ENCODE measurements around the gene SLC35F3.

Gene SLC35F3

DNA sequence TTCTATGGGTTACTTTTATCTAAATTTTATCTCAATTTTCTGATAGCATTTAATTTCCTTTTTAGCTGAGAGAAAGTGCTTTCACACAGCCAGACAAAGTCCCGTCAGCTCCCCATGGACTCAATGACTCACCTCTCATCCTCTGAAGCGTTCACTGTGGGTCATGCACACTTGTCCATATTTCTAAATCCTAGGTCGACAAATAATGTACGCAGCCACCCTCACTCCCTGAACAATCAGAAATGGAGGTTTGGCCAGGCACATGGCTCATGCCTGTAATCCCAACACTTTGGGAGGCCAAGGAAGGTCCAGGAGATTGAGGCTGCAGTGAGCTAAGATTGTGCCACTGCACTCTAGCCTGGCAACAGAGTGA is 426.4 kb downstream of the SLC35F3 start:
- DNase-seq: no peak

- DNase-seq: no peak
Observed at GRCh38 chr1:234331507-234331906, 427.0 kb downstream of the SLC35F3 start.

DNA sequence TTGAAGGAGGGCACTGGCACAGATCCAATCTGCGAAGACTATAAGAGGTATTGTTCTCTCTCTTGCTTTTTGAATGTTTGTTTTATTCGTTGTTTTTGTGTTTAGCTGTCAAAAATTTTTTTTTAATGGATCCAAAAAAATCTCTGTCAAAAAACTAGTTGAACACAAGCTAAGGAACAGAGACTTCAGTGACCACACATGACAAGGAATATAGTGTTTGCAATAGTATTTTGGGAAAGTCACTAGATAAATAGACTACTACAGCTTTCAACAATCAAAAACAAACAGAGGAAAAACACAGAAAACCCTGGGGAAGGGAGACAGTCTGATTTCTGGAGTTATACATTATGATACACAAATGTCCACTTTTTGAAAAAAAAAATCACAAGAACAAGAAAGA is 431.9 kb downstream of the SLC35F3 start:
- DNase-seq: no peak

- no peak for DNase-seq
Observed at GRCh38 chr1:234337233-234337632, 432.8 kb downstream of the SLC35F3 start.

DNA sequence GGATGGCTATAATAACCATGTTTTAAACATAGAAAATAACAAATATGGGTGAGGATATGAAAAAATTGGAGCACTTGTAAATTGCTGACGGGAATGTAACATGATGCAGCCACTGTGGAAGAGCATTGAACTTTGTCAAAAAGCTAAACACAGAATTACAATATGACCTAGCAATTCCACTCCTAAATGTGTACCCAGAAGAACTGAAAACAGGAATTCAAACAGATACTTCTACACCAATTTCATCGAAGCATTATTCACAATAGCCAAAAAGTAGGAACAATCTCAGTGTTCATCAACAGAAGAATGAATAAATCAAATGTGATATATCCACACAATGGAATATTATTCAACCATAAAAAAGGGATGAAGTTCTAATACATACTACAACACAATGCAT is 436.1 kb downstream of the SLC35F3 start:
- no peak for DNase-seq

DNA sequence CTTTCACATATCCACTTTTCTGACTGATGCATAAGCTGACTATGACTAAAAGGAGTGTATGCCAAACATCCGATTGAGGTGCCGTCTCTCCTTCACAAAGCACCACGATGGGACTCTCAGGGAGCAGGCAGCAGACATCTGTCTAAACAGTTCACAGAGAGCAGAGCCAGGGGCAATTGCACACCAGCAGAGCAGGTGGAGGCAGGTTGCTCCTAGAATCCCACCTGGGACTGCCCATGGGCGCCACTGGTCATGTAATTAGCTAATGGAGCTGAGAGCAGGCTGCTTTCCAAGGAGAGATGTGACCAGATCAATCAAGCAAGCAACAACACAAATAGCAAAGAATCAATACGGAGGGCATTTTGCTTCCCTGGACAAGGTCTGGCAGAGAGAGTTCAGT is 438.3 kb downstream of the SLC35F3 start:
- DNase-seq: no peak

- no peak for DNase-seq
Observed at GRCh38 chr1:234345237-234345636, 440.8 kb downstream of the SLC35F3 start.

DNA sequence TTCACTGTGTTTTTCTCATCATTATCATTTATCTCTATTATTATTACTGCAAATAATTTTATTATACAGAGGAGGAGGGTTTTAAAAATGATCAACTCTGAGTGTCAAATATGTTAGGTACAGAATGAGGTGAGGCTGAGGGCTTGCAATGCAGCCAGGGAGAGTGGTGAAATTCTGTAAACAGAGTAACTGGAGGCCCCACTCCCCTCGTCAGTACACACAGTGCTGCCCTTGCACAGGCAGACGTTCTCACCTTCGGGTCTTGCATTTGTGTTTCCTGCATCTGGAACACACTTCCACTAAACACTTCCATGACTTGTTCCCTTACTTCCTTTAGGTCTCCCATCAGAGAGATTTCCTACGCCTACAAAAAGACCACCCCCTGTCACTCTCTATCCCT is 444.5 kb downstream of the SLC35F3 start:
- DNase-seq: no peak

DNA sequence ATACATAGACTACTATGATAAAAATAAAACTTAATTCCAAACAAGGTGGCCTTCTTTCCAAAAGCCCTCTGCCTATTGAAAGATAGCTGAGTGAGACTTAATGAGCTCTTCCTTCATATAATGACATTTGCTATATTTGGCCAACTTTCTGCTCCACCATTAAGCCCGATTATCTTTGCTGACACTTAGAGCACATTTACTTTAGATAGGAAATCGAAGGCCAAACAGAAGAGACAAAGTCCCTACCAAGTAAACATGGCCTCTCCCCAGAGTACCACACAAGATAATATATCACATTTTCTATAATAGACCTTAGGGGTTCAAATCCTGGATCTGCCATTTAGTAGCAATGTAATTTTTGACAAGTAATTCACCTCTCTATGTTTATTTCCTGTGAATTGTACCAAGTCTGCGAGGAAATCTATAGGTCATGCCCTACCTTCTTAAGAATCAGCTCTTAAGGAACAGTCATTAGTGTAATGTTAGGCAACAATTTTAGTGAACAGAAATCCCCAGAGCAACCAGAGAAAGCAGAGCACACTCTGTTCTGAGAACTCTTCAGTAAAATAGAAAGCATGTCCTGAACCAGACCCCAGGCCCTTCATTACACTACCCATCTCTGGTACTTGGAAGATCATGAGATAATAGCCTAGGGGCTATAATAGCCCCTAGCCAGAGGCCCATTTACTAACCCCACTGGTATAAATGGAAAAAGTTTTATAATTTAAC is 451.5 kb downstream of the SLC35F3 start:
- no peak for DNase-seq

- DNase-seq: peak; percentile 72
Observed at GRCh38 chr1:234356615-234357269, 452.3 kb downstream of the SLC35F3 start.

DNA sequence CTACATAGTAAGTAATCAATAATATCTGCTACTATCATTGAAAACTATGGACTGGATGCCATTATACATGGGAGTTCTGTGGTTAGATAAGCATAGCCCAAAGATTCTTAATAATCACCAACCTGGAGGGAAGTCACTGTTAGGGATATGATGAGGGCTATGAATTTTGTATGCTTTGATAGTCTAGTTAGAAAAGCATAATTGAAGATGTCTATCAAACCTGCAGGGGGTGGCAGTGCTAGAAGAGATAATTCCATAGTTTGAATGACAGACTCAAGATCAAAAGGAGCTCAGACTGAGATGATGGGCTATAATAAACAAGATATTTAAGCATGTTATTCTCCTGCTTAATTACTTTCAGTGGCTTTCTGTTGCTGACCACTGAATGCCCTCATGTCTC is 453.4 kb downstream of the SLC35F3 start:
- no peak for DNase-seq

DNA sequence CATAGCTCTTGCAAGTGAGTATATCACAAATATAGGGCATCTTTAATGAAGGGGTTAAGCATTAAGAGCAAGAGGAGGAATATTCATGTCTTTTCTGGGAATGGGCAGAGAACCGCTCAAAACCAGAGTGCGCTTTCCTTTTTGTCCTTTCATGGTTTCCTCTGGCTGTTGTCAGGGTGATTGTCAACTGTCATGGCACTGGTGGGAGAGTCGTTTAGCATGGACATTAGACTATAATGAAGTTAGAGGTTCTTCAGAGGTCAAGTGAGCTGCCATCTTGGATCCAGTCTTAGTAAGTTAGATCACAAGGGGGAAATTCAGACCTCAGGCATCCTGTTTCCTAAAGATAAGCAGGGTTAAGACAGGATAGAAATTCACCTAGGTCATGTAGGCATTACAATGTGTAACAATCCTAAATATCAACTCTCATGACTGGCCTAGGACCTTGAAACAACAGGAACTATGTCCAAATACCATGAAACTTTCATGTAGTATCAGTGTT is 456.7 kb downstream of the SLC35F3 start:
- DNase-seq: no peak

DNA sequence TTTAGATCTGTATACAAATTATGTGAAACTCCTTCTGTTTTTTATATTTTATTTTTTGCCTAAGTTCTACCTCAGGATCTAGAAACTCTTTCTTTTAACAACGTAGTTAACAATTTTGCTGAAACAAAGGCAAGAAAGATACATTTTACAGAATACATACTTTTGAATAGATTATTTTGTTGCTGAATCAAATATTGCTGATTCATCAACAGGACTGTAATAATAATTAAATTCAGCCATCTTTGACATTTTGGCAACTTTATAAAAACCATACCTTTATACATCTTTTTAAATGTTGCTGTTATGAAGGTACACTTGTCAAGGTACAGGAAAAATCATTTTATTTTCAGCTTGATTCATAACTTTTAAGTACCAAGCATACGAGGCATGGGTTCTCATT is 458.1 kb downstream of the SLC35F3 start:
- DNase-seq: no peak

DNA sequence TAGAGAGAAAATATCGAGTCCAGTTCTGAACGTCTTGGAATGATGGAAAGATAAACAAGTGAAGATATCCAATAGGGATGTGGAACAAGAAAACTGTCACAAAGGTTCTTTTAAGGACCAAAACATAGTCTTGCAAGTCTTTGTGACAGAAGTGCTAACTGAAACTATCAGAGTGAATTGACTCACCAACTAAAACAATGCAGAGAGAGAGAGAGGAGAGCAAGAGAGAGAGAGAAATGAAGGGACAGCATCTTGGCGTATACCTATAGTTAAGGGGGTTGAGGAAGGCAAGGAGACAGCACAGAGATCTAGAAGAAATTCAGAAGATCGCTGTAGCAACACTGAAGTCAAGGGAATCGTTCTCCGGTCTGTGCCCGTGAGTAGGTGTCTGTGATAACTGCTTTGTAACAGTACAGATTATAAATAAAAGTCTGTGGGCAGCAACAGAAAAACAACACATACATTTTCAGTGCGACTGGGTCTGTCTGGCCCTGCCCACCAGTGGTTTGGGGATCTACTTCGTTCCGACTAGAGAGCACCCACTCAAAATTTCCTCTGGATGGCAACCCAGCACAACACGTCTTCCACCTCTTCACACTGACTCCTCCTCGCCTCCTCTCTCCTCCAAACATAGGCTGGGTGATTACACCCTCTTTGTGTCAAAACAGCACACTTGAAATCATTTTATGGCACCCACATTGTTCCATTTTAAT is 464.0 kb downstream of the SLC35F3 start:
- DNase-seq: no peak

- no peak for DNase-seq
Observed at GRCh38 chr1:234369033-234369430, 464.6 kb downstream of the SLC35F3 start.

DNA sequence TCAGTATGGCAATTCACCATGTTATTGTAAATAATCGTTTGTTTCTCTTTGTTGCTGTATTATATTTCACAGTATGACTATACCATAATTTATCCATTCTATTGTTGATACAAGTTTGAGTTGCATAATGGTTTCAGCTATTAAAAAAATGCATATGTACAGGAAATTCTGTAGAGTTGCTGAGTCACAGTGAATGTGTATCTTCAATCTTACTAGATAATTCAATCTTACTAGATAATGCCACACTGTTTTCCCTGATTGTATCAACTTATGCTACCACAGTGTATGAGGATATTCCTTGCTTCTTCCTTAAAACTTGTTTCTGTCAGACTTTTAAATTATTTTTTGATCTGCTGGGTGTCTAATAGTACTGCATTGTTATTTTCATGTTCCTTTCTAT is 465.3 kb downstream of the SLC35F3 start:
- DNase-seq: no peak

DNA sequence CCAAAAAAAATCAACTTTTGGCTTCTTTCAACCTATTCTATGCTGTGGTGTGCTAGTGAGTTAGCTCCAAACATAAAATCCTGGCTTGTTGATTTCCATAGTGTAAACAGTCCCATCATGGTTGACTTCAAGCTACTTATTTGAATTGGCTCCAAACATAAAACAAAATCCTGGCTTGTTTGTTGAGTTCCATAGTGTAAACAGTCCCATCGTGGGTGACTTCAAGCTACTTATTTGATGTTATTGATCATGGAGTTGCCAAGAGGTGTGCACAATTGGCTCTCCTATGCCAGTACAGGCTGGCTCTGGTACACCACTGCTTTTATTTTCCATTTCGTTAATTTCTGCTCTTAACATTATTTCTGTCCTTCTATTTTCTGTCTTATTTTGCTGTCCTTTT is 466.9 kb downstream of the SLC35F3 start:
- no peak for DNase-seq

DNA sequence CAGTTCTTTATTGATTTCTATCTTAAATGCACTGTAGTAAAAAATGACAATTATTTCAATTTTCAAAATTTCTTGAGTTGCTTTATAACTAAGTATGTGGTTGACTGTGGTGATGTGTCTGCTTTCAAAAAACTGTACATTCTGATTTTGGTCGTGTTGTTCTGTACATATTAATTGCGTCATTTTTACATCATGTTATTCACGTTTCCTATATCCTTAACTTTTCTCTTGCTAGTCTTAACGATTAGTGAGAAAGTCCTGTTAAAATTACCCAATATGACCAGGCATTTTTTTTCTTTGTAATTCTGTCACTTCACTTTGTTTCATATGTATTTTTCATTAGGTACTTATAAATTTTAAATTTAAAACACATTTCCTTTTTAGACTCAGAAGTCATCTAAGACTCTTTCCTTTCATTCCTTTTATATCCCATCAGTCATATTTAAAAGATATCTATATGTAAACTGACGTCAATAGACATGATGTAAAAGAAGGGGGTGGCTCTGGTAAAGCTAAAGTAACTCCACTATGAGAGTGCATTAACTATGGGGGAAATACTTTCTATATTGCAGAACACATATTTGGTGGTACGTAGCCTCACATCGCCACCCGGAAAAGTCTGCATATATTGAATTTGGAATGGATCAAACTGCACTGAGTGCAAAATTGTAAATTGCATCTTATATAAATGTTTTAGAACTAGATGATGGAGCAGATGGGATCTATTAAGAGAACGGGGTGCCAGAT is 467.7 kb downstream of the SLC35F3 start:
- no peak for DNase-seq

- DNase-seq: peak; percentile 98
Observed at GRCh38 chr1:234373064-234373958, 468.8 kb downstream of the SLC35F3 start, which contains the start of gene COA6. Gene COA6, plus strand, starts transcription at chr1:234373456. Its CDS starts 11 bp downstream, at chr1:234373467.

DNA sequence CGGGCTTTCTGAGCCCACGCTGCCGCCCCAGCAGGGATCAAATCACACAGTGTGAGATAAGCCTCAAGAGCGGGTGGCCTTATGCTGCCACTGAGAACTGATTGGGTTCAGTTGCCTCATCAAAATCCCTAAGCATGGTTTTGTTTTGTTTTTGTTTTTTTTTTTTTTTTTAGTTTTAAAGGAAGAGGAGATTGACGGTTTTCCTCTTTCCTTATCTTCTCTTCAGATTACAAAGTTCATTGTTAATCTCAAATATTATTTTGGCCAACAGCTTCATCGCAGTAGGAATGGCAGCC is 469.4 kb downstream of the SLC35F3 start:
- no peak for DNase-seq

Measured in activated CD8-positive, alpha-beta memory T cell treated with anti-CD3 and anti-CD28 coated beads for 24 hours (primary cell).